ENCODE measurements around the gene ABI2. TPM values are rescaled to one million over a fixed set of nuclear protein-coding genes. Genes with fewer than 3 reads are reported as not detected.

The ABI2 gene
- total RNA-seq, 1 experiment from 2014 or later = 75.6 TPM

DNA sequence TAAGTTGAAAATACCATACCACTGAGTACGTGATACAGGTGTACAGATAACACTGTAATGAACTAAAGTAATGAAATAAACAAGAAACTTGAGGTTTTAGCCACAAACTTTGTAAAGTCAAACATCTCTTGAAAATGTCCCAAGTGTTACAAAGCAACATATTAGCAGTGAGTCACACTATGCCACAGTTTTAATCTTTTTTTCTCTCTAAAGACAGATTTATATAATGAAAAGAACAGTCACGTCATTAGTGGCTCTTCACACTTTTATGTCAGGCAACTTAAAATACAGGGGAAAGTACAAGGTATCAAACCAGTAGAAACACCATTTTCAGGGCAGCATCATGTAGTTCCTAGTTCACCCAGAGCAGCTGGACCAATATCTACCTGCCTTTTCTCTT, 164.8 kb downstream of the ABI2 start:
- Histone ChIP-seq H3K9me3 (ENCODE audit: control insufficient read depth in 1 of 2, insufficient read depth in 1 of 2, low read depth in 1 of 2, low read length in 2 of 2) (no peaks in the 10 kb centered on the region), H4K20me1 (ENCODE audit: insufficient read depth) (no peaks in the 10 kb centered on the region), H3K9me2 (ENCODE audit: insufficient read depth) (no peaks in the 10 kb centered on the region), H3K4me2 (ENCODE audit: low read length) (no peak overlapping the region), H3K9ac (ENCODE audit: low read length) (no peak overlapping the region), H3K4me3 (replicated peaks in 1 of 2; ENCODE audit: low read depth in 1 of 2, low read length in 2 of 2) (no peak overlapping the region), H3K27me3 (ENCODE audit: insufficient read depth, low read length) (no peaks in the 10 kb centered on the region), H3K4me1 (ENCODE audit: control insufficient read depth in 1 of 2, insufficient read depth in 2 of 2, low read length in 2 of 2) (peaks cover 0 to 3% of the 10 kb centered on the region in 2 experiments; a peak in 2 of 4 replicates), H3K79me2 (ENCODE audit: insufficient read depth, low read length) (no peaks in the 10 kb centered on the region; the same call in 1 of the 2 replicates), H3K36me3 (ENCODE audit: control insufficient read depth in 1 of 2, insufficient read depth in 2 of 2, low read length in 2 of 2) (peaks cover 0 to 2% of the 10 kb centered on the region in 2 experiments; a peak in 1 of 4 replicates), H2AFZ (ENCODE audit: low read depth, low read length, poor library complexity, severe bottlenecking) (no peak overlapping the region), H3K27ac (ENCODE audit: low read depth, low read length) (no peak overlapping the region)
- intact Hi-C loops (cut with micrococcal nuclease) = no loop called here
- CTCF ChIA-PET = no interaction called here
- ATAC-seq (no peak), DNase-seq (ENCODE audit: low read depth, low spot score) (no peak)
- POLR2A ChIA-PET = no interaction called here
- BruUV-seq (replicated peaks) = no TSS peak
- RAD21 ChIA-PET (ENCODE audit: low non-redundant PET in 1 of 2, low total read pairs in 2 of 2, uncharacterized antibody in 2 of 2, unreplicated experiment in 2 of 2) = no interaction called here
- no peak for TF ChIP-seq JUND (IDR thresholded peaks at IDR 0.05)
- TF ChIP-seq TCF7L2 (IDR thresholded peaks at IDR 0.05; ENCODE audit: borderline replicate concordance, extremely low read depth, insufficient read depth, insufficient read length) = no peak
- TF ChIP-seq EZH2 (IDR thresholded peaks at IDR 0.05) = no peak
- no peak for TF ChIP-seq ELF1 (IDR thresholded peaks at IDR 0.05; ENCODE audit: borderline replicate concordance, low read depth)
- TF ChIP-seq EGR1 (IDR thresholded peaks at IDR 0.05; ENCODE audit: low read depth) = no peak
- no peak for TF ChIP-seq CBX3 (IDR thresholded peaks at IDR 0.05; ENCODE audit: low read depth)

Other genes with a start within 250 kb of the ABI2 start
- 10.0 TPM for gene CYP20A1, start 89.4 kb upstream of the ABI2 start, total RNA-seq (2021; ENCODE audit: unreplicated experiment)
- gene RAPH1, start 206.9 kb downstream of the ABI2 start, total RNA-seq (2021; ENCODE audit: unreplicated experiment) = 22.3 TPM

Measured in HCT116 (cell line).